Activated CD4-positive, alpha-beta T cell treated with anti-CD3 and anti-CD28 coated beads, Interleukin-2, amount 50 U/mL, for 48 hours (primary cell): Measurements from ENCODE around the gene ZNF407.

Experiments
- DNase-seq, 2 experiments: peaks; one replicate each; pipeline ENCODE4 v3.0.0-alpha.2; 2020

Gene ZNF407

DNA sequence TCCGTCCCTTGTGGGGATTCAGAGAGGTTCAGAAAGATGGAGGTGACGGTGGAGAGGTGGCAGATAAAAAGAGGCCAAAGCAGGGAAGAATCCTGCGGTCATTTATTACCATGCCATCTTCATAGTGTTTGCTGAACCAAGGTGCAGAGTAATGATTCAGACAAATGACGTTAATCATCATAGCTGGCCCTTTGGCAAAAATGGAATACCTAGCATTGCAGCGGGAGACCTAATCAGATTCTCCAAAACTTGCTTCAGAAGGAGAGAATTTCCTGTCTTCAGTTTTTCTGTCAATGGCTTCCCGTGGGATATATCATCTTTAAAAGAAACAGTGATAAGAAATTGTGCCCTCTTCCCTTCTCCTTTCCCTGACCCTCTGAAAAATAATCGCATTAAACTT, 435.8 kb downstream of the ZNF407 start:
- DNase-seq: no peak

DNA sequence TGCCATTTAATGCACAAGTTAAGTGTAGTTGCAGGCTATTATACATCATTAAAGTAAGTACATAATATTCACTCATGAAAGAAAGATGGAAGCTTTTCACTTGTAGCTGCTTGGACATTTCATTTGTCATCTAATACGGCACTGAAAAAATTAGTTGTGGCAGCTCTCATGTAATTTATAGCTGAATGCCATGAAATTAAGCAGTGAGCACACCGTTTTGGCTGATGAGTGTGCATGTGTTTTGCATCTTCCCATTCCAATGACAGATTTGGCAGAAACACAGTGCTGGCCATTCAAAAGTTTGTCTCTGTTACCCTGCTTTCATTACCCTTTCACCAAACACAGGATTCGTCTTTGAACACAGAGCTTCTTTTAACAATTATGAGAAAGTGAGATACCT, 437.3 kb downstream of the ZNF407 start:
- no peak for DNase-seq

DNA sequence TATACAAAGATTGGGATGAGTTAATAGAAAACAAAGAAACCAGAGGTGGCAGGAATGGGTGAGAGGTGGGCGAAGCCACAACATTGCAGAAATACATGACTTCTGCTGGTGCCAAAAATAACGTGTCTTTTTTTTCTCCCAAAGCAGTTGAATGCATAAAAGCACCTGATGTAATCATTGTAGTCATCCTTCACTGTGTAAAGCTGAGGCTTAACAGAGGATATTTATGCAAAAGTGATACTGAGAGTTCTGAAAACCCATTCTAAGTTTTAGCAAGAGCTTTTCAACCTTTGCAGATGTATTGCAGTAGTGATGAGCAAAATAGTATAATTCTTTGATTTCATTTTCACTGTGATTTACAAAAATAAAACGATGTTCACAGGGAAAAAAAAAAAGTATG, 438.3 kb downstream of the ZNF407 start:
- no peak for DNase-seq

DNA sequence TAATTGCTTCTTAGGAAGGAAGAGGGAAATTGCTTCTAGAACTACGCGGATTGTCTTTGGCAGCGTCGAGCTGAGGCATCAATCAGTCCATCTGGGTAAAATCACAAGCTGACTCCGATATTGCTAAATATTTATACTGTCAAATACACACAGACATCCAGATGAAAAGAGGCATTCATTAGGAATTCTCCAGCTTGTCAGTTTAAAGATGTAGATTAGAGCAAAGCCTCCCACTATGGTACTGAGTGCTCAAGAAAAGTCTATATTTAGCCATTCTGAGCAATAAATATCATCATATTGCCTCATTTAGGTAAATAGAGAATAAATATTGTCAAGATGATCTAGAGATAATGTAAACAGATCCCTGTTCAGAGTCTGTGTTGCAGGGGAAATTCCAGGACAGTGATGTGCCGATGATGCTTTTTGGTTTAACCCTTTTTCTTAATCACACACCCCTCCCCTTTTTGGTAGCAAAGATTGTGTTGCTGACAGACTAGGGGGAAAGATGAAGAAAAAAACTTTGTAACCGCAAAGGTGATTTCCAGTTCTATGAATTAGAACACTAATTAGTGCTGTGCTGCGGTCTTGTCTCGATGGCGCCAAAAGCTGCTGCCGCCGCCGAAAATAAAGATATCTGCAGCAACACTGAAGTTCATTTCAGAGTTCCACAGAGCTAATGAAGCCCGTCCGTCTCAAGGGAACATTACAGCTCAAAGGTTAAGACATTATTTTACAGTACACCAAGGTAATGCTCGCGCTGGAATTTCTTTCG, 439.4 kb downstream of the ZNF407 start:
- no peak for DNase-seq

DNA sequence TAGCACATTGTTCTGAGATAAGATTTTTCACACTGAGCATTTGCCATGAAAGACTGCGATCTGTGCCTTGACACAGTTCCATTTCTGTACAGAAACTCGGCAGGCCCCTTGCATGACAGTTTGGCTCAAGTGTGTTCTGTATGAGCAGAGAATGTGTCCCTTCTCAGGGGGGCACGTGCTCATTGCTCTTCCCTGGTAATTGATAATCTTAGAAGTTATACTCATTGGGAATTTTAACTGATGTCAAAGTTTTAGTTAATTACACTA, 440.0 kb downstream of the ZNF407 start:
- DNase-seq: no peak

DNA sequence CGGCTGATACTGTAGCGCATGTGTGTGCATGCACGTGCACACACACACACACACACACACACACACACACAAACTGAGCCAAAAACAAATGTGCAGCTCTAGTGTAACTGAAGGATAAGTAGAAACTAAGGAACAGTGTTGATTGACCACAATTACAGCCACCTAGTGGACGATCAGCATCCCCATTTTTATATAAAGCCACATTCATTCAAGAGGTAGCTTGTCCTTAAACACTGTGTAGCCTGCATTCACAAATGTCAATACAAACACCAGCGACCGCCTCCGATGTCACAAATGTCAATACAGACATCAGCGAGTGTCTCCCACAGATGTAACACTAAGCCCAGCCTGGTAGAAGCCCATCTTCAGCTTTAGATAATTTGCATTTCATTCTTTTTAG, 443.9 kb downstream of the ZNF407 start:
- no peak for DNase-seq

DNA sequence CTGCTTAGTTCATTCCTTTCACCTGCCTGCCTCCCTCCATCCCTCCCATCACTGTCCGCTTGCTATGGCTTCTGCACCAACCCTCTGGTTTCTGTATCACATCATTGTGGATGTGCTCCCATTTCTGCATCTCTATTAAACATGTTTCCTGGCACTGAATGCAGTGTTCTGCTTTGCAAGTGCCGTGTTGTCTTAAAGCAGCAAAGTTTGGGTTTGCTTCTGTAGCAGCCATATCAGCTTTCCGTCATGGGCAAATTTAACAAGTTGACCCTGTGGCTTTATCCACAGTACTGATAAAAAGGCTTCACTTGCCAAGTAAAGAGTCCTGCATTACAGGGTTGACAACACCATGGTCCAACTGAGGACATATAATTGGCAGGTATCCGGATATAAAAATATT, 445.8 kb downstream of the ZNF407 start:
- no peak for DNase-seq

DNA sequence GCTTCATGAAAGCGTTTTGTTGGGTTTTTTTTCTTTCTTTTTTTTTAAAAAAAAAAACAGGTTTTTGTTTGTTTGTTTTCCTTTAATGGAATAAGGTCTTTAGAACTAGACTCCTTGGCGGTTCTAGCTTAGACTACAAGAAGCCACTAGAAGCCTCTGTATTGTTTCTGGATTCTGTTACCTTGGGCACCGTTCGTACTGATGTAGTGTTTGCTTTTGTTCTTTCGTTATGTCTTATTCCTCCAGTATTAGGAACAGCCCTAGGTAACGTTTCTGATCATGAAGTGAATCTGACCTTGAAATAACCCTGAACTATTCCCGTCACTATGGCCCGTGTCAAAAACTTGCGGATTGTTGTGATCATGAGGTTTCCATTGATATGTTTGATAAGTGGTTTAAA, 446.6 kb downstream of the ZNF407 start:
- no peak for DNase-seq

DNA sequence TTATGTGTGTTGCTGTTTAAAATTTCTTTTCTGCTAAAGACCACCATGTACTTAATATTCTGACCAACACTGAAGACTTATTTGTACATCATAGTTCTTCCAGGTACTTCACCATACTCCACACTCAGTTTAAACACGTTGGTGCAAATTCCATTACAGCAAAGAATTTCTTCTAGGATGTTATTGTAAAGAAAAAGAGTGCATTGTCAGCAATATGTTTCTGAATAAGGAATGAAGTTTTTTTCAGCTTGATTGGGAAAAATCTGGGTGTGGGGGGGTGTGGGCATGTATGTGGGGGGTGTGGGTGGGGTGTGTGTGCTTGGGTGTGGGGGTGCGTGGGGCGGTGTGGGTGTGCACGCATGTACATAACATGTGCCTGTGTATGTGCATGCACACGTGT, 447.1 kb downstream of the ZNF407 start:
- DNase-seq: no peak

DNA sequence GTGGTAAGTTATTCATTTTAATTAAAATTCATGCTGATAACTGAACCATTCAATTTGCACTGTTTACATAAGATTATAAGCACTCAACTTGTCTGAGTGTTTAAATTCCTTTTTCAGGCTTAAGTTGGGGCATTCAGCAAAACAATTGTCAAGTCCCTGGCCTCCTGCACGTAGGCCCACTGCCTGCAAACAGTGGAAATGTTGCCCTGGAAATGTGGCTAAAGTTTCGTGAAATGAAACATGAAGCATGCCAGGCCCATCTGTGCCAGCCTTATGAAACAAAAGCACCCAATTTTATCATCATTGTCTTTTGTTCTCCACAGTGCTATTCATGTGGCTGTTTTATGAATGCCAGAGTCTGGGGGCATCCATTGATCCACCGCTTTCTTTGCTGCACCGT, 447.6 kb downstream of the ZNF407 start:
- no peak for DNase-seq

DNA sequence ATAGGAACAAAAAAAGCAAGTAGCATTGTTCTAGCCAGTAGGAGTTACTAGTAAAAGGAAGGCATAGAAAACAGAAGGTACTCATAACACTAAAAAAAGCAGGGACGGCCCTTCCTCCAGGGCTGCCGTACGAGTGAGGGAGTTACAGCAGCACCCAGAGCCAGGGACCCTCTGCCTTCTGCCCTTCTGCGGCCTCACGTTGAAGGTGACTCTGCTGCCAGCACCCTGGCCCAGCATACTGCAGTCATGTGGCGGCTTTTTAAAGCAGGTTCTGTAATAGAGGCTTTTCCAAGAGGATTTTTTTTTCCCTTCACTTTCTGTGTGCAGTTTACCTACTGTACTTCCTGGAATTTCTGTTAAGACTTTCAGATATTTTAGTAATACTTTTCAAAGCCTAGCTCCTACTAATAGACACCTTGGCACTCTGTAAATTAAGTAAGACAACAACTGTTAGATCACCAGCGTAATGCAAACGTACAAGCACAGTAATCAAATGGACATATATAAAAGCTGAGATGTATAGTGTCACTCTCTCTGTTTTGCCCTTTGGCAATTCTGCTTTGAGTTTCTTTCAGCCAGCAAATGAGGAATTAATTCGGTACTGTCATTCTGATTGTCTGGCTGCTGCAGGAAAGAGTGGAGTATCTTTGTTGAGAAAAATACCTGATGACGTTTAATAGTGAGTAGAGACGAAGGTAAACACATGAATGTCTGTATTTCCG, 449.7 kb downstream of the ZNF407 start:
- DNase-seq: no peak

DNA sequence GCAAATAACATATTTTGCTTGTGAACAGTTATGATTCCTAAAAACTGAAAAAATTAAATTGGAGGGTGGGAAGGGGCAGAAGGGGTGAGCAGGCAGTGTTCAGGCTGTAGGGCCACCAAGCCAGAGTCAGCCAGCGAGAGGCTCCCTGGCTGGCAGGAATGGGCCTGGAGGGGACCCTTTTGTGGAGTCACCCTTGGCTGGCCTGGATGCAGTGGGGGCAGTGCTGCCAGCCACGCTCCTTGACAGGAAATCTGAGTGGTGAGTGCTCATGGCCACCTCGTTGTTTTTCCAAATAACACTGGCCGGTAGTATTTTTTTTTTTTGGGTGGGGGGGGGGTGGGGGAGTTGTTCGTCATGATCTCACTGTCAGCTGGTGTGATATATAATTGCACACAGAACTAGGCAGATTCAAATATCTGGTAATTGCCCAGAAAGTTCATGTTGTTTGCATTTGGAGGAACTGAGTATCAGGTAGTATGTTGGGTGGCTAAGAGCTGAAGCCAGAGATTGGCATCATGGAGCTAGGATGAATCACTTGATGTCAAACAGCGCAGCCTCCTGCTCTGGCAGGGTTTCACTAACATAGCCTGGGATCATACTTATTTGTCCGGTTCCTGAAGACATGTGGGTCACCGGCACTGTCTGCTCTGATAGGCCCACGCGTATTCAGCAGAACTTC, 451.2 kb downstream of the ZNF407 start:
- DNase-seq: no peak

DNA sequence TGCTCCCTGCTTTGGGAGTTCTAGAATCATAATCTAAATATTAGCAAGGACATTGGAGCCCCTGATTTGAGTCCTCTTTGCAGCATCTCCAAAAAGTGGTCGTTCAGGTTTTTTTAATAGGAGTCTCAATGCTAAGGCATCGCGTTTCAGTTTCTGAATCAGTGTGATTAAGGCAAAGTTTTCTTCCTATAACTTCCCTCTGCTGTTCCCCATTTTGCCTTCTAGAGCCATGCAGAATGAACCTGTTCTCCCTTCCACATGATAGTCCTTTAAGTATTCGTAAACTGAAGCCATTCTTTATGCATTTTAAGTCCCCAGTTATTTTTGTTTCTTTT, 451.8 kb downstream of the ZNF407 start:
- DNase-seq: no peak

DNA sequence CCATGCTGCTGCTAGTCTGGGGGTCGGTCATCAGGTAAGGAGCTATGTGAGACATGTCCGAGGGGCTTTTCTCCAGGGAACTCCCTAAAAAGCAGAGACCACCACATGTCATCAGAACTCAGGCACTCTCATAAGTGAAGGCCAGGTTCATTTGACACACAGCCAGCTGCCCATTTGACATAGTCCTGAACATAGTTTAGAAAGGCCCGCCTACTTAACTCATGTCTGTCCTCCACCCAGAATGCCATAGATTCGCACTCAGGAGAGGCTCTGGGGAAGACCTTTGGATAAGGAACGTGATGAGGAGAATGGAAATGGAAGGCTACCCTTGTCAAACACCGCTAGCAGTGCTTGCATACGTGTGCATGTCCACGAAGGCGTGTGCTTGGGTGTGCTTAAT, 454.1 kb downstream of the ZNF407 start:
- no peak for DNase-seq

DNA sequence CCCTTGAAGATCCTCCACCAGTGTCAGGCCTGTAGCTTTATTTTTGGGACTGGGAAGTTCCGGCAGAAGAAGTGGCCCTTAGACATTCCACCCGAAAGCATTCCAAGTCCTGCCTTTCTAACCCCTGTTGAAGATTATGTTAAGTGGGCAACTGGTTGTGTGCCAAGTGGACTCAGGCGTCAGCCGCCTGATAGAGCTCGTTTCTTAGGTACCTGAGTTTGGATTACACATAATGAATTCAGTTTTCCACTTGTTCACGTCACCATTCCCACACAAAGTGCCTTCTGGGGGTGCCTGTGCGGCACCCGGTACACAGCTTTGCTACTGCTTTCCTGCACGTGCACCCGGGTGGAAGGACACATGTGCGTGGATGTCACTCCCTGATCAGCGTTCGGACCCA, 454.8 kb downstream of the ZNF407 start:
- DNase-seq: no peak

DNA sequence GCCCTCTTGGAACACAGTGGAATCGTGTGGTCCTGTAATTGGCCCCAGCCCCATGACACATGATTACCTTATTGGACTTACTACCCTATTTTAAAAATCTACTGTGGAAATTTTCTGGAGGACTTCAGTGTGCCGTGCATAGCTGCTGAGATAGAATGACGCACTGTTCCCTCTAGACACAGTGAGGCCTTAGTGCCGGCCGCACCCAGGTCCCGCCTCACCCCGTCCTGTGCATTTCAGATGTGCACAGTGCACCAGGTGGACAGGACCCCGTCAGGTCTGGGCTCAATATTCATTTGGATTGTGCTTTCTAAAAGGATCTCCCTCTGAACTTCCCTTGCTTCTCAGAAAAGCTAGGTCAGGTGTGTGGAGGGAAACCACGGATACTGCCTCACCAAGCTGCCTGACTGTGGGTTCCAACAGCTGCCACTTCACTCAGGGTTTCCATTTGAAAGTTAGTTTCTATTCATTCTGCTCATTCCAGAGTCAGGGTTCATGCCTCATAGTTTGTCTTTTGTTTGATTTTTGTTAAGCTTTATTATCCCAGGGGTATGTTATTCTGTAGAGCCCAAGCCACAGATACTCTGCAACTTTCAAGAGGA, 455.5 kb downstream of the ZNF407 start:
- no peak for DNase-seq

DNA sequence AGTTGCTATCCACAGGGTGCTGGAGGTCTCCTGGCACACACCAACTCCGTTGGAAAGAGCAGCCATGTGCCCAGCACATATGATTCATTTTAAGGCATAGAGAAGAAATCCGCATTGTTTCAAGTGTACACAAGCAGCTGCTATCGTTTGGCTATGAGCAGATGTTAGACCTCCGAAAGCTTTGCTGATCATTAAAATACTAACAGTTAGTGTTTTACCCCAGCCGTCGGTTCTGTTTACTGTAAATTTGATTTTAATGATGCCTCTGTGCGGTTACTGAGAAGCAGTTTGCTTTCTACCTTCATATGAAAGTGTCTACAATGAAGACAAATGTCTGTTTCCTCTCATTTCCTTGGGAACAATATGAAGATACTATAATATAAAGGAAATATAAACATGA, 456.4 kb downstream of the ZNF407 start:
- DNase-seq: no peak

DNA sequence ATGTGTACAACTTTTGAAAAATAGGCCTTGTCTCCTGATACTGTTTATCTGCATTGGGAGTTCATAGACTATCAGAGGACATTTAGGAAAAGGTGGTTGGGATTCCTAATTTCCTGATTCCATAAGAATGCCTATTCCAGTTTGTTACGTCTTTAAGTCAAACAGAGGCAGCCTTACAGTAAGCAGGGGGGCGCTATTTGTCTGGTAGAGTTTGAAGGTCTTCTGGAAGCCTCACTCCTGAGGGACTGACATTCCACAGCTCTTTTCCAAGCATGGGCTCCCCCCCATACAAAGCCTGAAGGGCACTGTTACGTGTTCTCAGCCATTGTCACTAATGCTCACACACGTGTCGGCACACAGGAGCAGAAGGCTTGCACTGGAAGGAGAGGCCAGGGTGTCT, 456.9 kb downstream of the ZNF407 start:
- DNase-seq: no peak

DNA sequence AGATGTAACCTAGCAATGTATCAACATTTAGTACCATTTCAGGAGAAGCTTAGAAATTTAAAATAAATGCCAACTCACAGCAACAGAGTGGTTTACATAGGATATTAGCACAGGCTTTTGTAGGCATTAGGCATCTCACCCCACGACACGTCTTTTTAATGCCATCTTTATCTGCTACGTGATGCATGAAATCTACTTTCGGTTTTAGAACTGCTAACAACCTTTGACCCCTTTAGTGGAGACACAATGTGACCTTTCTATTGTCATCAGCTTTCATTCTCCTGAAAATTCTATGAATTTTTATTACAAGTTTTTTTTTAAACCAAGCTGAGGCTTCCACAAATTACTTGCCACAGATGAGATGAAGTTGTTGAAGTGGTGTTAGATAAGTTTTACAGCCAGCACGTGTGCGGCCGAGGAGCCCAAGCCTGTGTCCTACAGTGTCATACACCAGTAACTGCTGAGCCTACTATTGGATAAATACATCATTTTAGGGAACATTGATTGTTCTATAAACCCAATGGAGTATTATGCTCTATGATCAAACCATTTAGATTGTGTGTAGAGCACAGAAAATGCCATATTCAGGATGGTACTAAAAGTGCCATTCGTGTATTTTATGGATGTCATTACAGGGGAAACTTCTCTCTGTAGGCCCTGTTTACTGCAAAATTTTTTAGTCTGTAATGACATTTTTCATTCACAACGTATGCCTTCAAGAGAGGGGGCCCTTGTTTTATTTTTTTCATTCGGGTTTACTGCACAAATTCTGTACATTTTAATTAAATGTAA, 459.7 kb downstream of the ZNF407 start:
- no peak for DNase-seq

DNA sequence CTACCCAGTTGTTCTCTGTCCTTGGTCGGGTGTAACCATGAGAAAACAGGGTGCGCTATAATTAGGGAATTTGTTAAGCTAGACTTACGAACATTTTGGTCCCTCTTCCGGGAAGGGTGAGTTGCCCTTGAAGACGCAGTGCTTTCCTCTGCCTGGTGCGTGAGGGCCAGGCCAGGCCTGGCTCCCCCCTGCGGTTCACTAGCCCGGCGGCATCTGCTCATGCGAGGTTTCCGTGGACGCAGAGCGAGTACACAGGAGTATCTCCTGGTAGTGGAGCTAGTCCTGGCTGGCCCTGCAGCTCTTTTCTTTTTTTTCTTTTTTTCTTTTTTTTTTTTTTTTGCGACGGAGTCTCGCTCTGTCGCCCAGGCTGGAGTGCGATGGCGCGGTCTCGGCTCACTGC, 462.5 kb downstream of the ZNF407 start:
- DNase-seq: no peak

DNA sequence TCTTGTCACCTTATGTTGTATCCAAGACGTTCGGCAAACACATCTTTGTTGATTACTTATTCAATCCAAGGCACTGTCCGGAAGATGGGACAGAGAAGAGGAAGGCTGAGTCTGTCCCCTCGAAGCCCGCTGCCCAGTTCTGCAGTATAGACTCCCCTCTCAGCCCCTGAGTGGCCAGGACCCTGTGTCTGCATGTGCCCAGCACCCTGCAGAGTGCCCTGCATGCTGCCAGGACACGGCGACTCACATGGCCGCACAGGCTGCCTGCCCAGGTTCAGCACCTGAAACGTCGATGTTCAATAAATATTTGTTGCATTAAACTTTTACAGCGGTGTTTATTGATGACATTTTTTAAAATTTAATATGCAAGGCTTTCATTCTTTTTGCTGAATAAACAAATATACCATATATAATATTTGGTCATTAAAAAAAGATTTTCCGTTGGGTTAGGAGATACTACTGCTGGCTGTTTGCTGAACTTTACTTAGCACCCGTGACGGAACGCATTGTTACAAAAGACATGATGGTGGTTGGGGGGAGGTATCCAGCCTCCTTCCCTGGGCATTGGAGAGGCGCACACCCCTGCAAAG, 464.7 kb downstream of the ZNF407 start:
- no peak for DNase-seq

DNA sequence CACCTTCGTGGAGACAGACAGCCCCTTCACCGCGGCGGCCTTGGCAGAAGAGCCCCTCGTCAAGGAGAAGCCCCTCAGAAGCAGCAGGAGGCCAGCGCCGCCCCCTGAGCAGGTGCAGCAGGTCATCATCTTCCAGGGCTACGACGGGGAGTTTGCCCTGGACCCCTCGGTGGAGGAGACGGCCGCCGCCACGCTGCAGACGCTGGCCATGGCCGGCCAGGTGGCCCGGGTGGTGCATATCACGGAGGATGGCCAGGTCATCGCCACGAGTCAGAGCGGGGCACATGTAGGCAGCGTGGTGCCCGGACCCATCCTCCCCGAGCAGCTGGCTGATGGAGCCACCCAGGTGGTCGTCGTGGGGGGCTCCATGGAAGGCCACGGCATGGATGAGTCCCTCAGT, 465.5 kb downstream of the ZNF407 start:
- no peak for DNase-seq
